ENCODE data around the gene SYNE3. TPM values are rescaled to one million over a fixed set of nuclear protein-coding genes. Genes with fewer than 3 reads are reported as not detected.

The SYNE3 gene
- total and polyA plus RNA-seq, 5 experiments from 2014 or later, result 2.4 to 48.2 (median 4.6) TPM

DNA sequence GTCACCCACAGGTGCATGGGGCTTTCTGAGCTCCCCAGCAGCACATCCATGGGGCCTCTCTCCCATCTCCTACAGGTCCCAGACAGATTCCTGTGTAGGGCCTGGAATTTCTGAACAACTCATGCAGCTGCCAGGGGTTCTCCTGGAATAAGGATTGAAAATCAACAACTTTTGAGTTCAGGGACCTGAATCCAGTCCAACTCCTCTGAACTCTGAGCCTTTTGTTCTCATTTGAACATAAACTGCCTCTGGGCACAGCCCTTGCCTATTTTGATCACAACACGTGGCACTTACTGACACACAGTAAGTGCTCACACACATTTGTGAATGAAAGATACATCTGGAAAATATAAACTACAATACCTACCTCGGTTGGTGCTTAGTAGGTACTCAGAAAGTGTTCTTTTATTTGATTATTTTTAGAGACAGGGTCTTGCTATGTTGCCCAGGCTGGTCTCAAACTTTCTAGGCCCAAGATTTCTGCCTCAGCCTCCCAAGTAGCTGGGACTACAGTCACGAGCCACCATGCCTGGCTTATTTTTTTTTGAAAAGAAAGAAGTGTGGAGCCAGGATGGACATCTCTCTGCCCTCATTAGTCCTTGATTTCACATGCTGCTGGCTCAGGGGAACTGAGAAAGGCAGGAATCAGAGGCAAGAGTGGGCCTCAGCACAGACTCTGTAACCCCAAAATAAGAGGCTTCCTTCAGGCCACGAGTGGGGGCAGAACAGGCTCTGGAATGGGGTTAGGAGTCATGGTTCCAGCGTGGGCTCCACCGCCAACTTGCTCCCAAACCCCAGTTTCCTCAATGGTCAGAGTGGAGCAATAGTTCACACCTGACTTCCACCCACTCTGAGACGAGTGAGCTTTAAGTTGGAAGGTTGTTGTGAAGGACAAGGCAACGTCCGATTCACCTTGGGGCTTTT lies 27.0 kb downstream of the SYNE3 start:
- Mint-ChIP-seq H3K36me3 (peaks cover 0 to 9% (median 5%) of the 10 kb centered on the region in 3 donors), H3K27ac (peak overlapping the region in 3 of 10 donors; percentile 12 to 27 (median 14)), H3K27me3 (no peaks in the 10 kb centered on the region), H3K4me3 (no peak overlapping the region), H3K9me3 (no peaks in the 10 kb centered on the region), H3K4me1 (peaks cover 22 to 74% (median 63%) of the 10 kb centered on the region in 4 donors)
- DNase-seq (no peak), ATAC-seq (no peak)
- POLR2A ChIA-PET, result interaction anchor here (1.2 kb wide), 1 partner anchor 18 kb away, joined by 3 read pairs; no protein-coding TSS in a partner anchor

DNA sequence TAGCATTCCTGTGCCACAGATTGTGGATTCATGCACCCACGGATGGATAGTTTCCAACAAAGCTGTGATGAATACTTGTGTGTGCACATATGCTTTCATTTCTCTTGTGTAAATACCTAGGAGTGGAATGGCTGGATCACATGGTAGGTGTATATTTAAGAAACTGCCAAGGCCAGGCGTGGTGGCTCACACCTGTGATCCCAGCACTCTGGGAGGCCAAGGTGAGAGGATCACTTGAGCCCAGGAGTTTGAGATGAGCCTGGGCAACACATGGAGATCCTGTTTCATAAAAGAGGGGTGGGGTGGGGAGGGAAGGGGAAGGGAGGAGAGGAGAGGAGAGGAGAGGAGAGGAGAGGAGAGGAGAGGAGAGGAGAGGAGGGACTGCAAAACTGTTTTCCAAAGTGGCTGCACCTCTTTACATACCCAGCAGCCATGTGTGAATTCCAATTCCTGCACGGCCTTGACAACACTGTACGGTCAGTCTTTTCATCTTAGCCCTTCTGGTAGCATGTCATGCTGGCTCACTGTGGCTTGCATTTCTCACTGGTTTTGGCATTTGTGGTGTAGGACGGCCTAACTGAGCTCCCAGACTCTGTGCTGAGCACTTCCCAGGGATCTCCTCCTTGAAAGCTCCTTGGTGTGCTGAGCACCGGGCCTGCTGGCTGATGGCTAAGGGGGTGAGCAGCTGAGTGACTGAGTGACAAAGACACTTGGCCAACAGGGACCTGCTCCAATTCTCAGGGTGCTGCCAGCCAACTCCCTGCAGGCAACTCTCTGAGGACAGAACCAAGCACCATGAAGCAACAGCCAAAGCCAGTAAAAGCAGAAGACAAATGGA lies 27.9 kb downstream of the SYNE3 start:
- Mint-ChIP-seq H3K9me3 (no peaks in the 10 kb centered on the region), H3K27me3 (no peaks in the 10 kb centered on the region), H3K4me1 (peaks cover 27 to 78% (median 65%) of the 10 kb centered on the region in 4 donors), H3K36me3 (peaks cover 0 to 7% (median 5%) of the 10 kb centered on the region in 3 donors), H3K4me3 (no peak overlapping the region), H3K27ac (peak overlapping the region in 6 of 10 donors; percentile 11 to 93 (median 42))
- ATAC-seq (no peak), DNase-seq (no peak)
- POLR2A ChIA-PET, result interaction anchor here (1.4 kb wide), 1 partner anchor 36 kb away, joined by 4 read pairs; no protein-coding TSS in a partner anchor

DNA sequence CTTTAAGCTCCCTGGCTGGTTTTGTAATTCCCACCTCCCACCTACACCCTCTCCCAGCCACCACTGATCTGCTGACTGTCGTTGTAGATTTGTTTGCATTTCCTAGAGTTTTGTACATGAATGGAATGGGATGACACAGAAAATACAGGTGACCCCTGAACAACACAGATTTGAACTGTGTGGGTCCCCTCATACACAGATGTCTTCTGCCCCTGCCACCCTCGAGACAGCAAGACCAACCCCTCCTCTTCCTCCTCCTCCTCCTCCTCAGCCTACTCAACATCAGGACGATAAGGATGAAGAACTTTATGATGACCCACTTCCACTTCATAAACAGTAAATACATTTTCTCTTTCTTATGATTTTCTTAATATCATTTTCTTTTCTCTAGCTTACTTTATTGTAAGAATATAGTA lies 28.8 kb downstream of the SYNE3 start:
- POLR2A ChIA-PET, result interaction anchor here (1.4 kb wide), 1 partner anchor 37 kb away, joined by 4 read pairs; no protein-coding TSS in a partner anchor
- H3K4me3 Mint-ChIP-seq, result no peak overlapping the region
- H3K4me1 Mint-ChIP-seq, result peaks cover 30 to 82% (median 69%) of the 10 kb centered on the region in 4 donors
- no peaks in the 10 kb centered on the region for H3K27me3 Mint-ChIP-seq
- DNase-seq, result no peak
- no peak for ATAC-seq
- H3K27ac Mint-ChIP-seq, result peak overlapping the region in 8 of 10 donors; percentile 10 to 93 (median 38)
- H3K36me3 Mint-ChIP-seq, result peaks cover 0 to 7% (median 3%) of the 10 kb centered on the region in 3 donors
- H3K9me3 Mint-ChIP-seq, result no peaks in the 10 kb centered on the region

DNA sequence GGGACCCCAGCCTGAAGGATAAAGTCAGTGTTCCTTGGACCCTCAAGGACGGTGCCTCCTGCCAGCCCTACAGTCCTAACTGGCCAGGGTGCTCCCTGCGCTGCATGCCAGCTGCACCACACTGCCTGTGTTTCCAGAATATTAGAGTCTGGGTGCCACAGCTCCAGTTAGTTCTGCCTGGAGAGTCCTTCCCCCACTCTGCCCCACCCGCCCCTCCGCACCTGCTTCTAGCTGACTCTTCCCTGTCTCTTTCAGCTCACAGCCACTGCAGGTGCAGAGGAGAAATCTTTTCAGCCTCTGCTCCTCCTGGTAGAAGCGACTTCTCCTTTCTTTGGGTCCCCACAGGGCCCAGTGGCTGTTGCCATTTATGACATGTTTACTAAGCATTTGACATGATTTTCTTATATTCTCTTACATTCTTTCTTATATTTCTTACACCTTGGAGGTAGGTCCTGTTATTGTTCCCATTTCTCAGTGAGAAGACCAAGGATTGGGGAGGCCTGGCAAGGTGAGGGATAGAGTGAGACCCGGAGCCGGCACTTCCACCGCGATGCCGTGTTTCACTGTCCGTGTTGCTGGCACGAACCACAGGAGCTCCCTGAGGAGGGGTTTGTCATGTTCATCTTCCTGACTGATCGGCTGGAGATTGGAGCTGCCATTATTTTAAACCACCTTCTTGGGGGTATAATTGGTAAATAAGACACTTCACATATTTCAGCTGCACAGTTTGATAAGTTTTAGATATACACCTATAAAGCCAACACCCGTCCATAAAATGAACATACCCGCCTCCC lies 29.4 kb downstream of the SYNE3 start:
- no peaks in the 10 kb centered on the region for H3K9me3 Mint-ChIP-seq
- peaks cover 30 to 81% (median 71%) of the 10 kb centered on the region in 4 donors for H3K4me1 Mint-ChIP-seq
- peak overlapping the region in 7 of 10 donors; percentile 29 to 93 (median 49) for H3K27ac Mint-ChIP-seq
- ATAC-seq, result no peak
- no peaks in the 10 kb centered on the region for H3K27me3 Mint-ChIP-seq
- POLR2A ChIA-PET, result interaction anchor here (1.4 kb wide), 1 partner anchor 37 kb away, joined by 4 read pairs; no protein-coding TSS in a partner anchor
- DNase-seq, result no peak
- H3K4me3 Mint-ChIP-seq, result no peak overlapping the region
- H3K36me3 Mint-ChIP-seq, result peaks cover 0 to 7% (median 1%) of the 10 kb centered on the region in 3 donors

DNA sequence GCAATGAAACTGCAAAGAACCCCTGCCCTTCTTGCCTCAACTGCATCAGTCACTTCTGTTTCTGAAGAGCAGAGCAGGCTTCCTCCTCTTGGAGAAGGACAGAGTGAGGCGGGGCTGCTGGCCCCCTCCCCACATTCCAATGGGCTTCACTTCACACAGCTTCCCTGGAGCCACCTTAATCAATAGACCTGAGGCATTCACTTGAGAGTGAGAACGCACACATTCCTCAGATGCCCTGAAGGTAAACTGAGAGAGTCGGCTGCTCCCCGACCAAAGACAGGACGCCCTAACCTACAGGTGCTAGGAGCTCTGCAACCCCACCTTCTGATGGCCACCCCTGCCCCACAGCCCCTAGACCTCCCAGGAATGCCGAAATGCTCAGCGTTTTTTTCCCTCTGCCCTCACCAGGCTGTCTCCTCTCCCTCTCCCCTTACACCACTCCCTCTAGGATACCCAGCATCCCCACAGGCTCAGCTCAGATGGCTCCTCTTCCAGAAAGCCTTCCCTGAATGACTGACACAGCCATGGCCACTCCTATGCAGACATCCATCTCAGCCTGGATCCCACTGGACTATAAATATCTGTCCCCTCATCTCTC lies 31.1 kb downstream of the SYNE3 start:
- peaks cover 0 to 9% (median 2%) of the 10 kb centered on the region in 3 donors for H3K36me3 Mint-ChIP-seq
- no peaks in the 10 kb centered on the region for H3K27me3 Mint-ChIP-seq
- H3K27ac Mint-ChIP-seq, result peak overlapping the region in 9 of 10 donors; percentile 1 to 93 (median 67)
- H3K9me3 Mint-ChIP-seq, result no peaks in the 10 kb centered on the region
- H3K4me1 Mint-ChIP-seq, result peaks cover 26 to 78% (median 70%) of the 10 kb centered on the region in 4 donors
- no peak for DNase-seq
- no peak overlapping the region for H3K4me3 Mint-ChIP-seq
- POLR2A ChIA-PET, result no interaction called here
- no peak for ATAC-seq

DNA sequence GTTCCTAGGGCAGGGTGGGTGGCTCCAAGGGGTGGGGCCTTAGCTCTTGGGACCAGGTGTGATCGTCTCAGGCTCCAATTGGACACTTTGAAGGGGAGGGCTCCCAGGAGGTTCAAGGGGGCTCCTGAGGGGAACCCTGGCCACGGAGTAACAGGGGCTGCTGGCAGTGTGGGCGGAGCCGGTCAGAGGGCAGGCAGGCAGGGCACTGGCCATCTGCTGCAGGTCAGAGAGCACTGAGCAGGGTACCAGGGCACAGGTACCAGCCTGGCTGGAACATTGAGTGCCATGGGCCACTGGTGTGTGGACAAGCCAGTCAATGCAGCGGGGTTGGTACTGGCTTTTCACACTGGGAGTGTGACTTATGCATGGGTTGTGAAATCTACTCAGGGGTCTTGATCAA lies 32.2 kb downstream of the SYNE3 start:
- no peak overlapping the region for H3K4me3 Mint-ChIP-seq
- POLR2A ChIA-PET, result interaction anchor here (1.7 kb wide), 1 partner anchor 12 kb away, joined by 5 read pairs; no protein-coding TSS in a partner anchor
- DNase-seq (no peak), ATAC-seq (no peak)
- H3K9me3 Mint-ChIP-seq, result no peaks in the 10 kb centered on the region
- H3K27ac Mint-ChIP-seq, result peak overlapping the region in 8 of 10 donors; percentile 1 to 76 (median 38)
- H3K27me3 Mint-ChIP-seq, result no peaks in the 10 kb centered on the region
- peaks cover 0 to 18% (median 2%) of the 10 kb centered on the region in 3 donors for H3K36me3 Mint-ChIP-seq
- H3K4me1 Mint-ChIP-seq, result peaks cover 33 to 80% (median 75%) of the 10 kb centered on the region in 4 donors

DNA sequence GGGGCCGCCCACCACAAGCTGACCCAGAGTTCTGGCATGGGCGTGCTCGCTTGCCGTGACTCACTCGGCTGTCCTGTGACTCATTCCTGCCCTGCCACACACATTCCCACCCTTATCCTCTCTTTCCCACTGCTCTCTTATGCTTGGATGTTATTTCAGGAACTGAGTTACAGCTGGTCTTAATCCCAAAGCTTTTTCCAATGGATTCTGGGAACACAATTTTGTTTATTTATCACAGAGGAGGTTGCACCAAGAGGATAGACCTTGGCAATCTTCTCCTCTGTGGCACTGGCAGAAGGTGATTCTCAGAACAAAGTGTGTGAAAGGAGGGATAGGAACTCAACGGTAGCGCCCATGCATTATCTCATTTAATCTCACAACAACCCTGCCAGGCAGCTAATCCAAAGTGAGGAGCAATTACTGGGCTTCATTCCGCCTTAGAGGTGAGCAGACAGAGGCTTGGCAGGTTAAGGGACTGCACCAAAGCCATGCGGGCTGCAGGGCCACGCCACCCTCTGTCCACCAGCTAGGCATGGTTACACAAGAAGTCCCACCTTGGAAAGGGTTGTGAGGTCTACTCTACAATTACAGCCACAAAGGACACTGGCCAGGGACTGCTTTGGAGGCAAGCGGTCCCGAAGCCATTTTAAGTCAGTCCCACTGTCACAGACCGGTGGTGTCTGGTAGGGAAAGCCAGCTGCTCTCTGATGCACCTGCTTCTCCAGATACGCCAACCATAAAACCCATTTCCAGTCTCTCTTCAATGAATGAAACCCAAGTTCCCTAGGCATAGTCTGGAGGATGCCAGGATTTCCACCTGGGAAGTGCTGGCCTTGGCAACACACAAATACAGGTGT lies 32.9 kb downstream of the SYNE3 start:
- Mint-ChIP-seq H3K27me3 (no peaks in the 10 kb centered on the region), H3K36me3 (peaks cover 0 to 18% (median 2%) of the 10 kb centered on the region in 3 donors), H3K4me3 (no peak overlapping the region), H3K9me3 (no peaks in the 10 kb centered on the region), H3K4me1 (peaks cover 31 to 77% (median 74%) of the 10 kb centered on the region in 4 donors), H3K27ac (peak overlapping the region in 8 of 10 donors; percentile 15 to 79 (median 48))
- ATAC-seq, result no peak
- POLR2A ChIA-PET, result interaction anchor here (0.8 to 1.7 kb wide), 2 partner anchors 10 to 12 kb away, joined by 3 to 5 read pairs; no protein-coding TSS in a partner anchor
- no peak for DNase-seq

DNA sequence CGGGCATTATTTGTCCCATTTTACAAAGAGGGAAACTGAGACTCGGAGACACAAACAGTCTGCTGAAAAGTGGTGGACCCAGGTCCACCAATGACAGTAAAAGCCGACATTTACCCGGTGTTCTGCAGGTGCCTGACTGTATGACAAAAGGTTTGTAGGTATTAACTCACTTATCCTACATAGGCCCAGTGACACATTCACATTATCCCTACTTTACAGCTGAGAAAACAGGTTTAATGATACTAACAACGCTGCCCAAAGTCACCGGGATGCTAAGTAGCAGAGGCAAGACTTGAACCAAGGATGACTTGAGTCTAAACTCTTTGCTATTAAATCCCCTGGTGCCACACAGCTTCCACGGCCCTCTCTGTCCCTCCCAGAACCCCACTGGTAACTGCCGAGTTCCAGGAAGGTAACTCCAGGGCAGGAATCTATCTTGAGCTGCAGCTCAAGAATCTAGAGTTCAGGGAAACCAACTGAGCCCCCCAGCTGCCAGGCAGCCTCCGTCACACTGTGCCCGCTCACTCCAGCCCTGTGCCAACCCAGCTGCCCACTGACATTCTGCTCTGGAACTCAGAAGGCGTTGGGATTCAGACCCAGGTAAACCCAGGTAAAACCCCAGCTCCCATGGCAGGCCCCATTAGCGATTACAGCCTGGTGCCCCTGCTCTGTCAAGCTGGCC lies 33.7 kb downstream of the SYNE3 start:
- POLR2A ChIA-PET, result interaction anchor here (0.8 to 1.7 kb wide), 2 partner anchors 9 to 11 kb away, joined by 3 to 5 read pairs; no protein-coding TSS in a partner anchor
- H3K27ac Mint-ChIP-seq, result peak overlapping the region in 3 of 10 donors; percentile 24 to 41 (median 31)
- ATAC-seq, result no peak

DNA sequence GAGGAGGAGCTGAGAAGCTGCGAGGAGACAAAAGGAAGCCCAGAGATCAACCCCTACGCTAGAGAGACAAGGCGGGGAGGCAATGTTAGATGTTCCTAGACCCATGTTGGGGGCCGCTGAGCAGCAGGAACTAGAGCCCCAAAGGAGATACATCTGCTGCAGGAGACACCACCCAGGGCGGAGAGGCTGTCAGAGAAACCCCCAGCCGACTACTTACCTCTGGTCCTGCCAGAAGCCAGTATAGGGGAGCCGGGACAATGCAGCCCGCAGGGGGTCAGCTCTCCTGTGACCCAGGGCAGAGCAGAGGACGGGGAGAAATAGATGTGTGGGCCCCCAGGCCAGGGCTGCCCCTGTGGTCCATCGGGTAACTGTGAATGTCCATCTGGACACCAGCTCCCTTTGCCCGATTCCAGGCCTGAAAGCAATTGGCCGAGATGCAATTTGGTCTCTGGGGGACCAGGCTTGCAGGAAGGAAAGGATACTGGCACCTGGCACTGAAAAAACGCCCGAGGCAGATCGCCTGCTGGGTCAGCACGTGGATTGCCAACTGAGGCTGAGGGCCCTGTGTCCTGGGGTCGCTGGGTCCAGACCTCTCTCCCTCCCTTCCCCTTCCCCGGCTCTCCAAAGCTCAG lies 34.9 kb downstream of the SYNE3 start:
- H3K9me3 Mint-ChIP-seq, result no peaks in the 10 kb centered on the region
- POLR2A ChIA-PET, result interaction anchor here (1.2 to 4.7 kb wide), 2 partner anchors 16 to 27 kb away, joined by 3 to 28 read pairs; no protein-coding TSS in a partner anchor

More for the DNA sequence above, 33.7 kb downstream of the SYNE3 start:
- no peaks in the 10 kb centered on the region for H3K27me3 Mint-ChIP-seq
- peaks cover 0 to 18% (median 2%) of the 10 kb centered on the region in 3 donors for H3K36me3 Mint-ChIP-seq
- no peak for DNase-seq
- H3K4me3 Mint-ChIP-seq, result no peak overlapping the region
- H3K4me1 Mint-ChIP-seq, result peaks cover 31 to 77% (median 76%) of the 10 kb centered on the region in 4 donors
- no peaks in the 10 kb centered on the region for H3K9me3 Mint-ChIP-seq

DNA sequence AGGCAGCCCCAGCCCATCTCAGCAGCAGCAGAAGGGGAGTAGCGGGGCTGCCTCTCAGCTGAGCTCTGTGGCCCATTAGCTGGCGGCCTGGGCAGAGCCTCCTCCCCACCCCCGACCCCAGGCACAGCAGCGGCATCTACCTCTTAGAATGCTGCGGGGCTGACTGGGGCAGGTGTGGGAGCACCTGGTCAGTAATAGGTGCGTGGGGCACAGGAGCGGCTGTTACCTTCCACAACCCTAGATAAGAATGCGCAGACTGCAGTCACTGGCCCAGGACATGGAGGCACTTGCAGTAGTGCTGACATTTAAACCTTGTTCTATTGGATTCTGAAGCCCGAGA lies 35.6 kb downstream of the SYNE3 start:
- no peaks in the 10 kb centered on the region for H3K27me3 Mint-ChIP-seq
- ATAC-seq (no peak), DNase-seq (no peak)
- no peak overlapping the region for H3K4me3 Mint-ChIP-seq
- POLR2A ChIA-PET, result interaction anchor here (0.8 to 4.7 kb wide), 5 partner anchors 10 to 39 kb away, joined by 3 to 28 read pairs (median 3); no protein-coding TSS in a partner anchor
- H3K27ac Mint-ChIP-seq, result peak overlapping the region in 8 of 10 donors; percentile 2 to 87 (median 80)
- H3K9me3 Mint-ChIP-seq, result no peaks in the 10 kb centered on the region
- H3K4me1 Mint-ChIP-seq, result peaks cover 34 to 72% (median 66%) of the 10 kb centered on the region in 4 donors
- peaks cover 0 to 14% (median 9%) of the 10 kb centered on the region in 3 donors for H3K36me3 Mint-ChIP-seq

More for the DNA sequence above, 34.9 kb downstream of the SYNE3 start:
- DNase-seq, result no peak
- Mint-ChIP-seq H3K27ac (peak overlapping the region in 9 of 10 donors; percentile 2 to 87 (median 62)), H3K4me3 (no peak overlapping the region), H3K36me3 (peaks cover 0 to 11% (median 5%) of the 10 kb centered on the region in 3 donors), H3K27me3 (no peaks in the 10 kb centered on the region), H3K4me1 (peaks cover 34 to 72% (median 69%) of the 10 kb centered on the region in 4 donors)
- ATAC-seq, result no peak
